GM21367 (cell line): ENCODE data around the gene ZNF513.
A peak's percentile ranks its signal among the peaks of the same experiment; 100 is the strongest.
"Not testable (repeated sequence)": the region's sequence is repeated elsewhere in the genome, so short reads cannot be mapped to it uniquely, and the experiment has no call there.

Source experiments
- ATAC-seq: cut with Tn5 transposase; IDR thresholded peaks from one replicate; pipeline ENCODE4 v1.9.1; 2021; ENCODE audit not compliant: unreplicated experiment

The ZNF513 gene

DNA sequence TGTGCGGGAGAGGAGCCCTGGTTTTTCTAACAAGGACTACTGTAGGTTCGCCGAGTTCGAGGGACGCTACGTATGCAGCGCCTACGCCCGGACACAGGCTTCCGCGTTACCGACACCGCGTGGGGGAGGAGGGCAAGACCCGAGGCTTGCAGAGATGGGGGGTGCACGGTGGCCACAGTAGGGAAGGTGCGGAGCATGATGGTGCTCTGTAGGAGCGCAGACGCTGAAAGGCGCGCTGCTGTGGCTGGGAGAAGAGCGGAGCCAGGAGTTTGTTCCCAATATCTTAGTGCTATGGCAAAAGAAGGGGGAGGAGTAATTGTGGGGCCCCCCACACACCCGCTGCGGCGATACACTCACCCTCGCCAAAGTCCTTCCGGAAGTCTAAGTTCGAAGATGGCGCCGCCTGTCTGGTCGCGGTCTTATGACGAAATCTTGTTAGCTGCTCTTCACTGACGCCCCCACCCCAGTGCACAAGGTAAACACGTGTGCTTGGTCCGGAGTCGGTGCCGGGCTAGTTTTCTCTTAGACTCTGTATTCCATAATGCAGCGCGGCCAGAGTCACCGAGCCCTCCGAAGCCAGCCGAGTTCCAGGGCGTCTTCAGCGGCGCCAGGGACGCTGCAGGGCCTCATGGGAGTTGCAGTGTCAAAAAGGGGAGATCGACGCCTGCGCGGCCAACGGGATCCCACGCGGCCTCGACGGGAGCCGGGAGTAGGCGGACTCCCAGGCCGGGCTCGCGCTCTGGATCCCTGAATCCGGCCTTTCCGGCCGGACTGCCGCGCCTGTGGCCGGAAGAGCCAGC is 24.0 kb downstream of the ZNF513 start, which contains the start of gene GTF3C2:
Gene GTF3C2, minus strand, starts transcription at position 383 of the 800 bp plus-strand sequence. CDS start 13,210 bp downstream, outside the sequence.
- ATAC-seq: peak; percentile 69

DNA sequence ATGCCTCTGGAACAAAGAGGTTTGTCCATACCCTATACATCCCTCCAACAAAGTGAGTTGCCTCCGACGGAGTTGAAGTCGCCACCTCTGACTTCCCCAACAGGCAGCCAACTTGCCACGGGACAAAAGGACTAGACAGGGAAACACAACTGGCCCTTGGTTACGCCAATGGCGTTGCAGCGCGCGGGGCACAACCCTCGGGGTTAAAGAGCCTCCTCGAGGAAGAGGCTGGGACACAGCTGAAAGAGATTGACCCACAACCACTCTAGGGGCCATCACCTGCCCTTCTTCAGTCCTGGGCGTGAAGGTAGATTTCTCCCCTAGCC is 24.5 kb downstream of the ZNF513 start:
- ATAC-seq: peak; percentile 29

DNA sequence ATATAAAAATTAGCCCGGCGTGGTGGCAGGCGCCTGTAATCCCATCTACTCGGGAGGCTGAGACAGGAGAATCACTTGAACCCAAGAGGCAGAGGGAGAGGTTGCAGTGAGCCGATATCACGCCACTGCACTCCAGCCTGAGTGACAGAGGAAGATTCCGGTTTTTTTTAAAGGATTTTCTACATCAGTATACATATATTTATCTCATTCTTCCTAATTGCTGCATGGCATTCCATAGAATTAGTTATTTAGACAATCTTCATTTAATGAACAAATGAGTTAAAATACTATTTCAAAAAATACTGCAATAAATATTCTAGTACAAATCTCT is 26.0 kb downstream of the ZNF513 start:
- no peak for ATAC-seq

GRCh38 chr2:27353762-27354596 is 26.6 kb downstream of the ZNF513 start:
- no peak for ATAC-seq

- not testable (repeated sequence) for ATAC-seq
Observed at GRCh38 chr2:27353386-27353761, 27.2 kb downstream of the ZNF513 start.

- ATAC-seq: no peak
Observed at GRCh38 chr2:27351802-27352598, 28.5 kb downstream of the ZNF513 start.

- ATAC-seq: no peak
Observed at GRCh38 chr2:27350106-27350693, 30.3 kb downstream of the ZNF513 start.

GRCh38 chr2:27347641-27348040 is 32.9 kb downstream of the ZNF513 start:
- ATAC-seq: no peak

DNA sequence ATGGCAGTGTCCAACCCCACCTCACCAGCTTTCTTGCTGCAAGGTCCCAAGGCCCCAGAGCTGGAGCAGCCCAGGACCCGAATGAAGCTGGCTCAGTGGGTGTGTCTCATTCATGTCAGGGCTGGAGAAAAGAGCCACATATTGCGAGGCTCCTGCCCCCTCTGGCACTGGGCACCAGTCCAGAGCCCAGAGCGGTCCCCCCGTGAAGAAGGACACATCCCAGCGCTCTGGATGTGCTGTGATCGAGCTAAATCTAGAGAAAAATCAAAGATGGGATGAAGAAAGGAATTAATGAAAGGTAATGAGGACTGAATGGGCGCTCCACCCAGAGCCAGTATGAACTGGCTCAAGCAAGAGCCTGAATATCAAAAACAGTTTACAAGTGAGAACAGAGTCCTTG is 44.4 kb downstream of the ZNF513 start:
- no peak for ATAC-seq

DNA sequence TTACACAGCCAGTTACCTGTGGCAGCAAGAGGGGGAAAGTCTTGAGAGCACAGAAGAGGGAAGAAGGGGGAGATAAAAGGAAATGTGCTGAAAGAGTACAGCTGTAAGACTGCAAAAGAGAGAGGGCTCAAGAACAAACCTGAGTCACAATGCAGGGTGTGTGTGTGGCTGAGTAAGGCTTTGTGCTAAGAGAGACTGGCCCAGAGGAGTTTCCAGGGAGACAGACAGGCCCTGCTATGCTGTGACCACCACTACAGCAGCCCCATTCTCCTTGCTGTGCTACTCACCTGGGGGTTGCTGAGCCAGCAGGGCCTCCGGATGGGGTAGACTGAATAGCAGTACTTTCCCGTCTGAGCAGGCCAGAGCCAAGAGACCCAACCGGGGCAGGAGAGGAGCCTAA is 45.2 kb downstream of the ZNF513 start:
- ATAC-seq: no peak
